ENCODE measurements around the gene MB21D2.

DNA sequence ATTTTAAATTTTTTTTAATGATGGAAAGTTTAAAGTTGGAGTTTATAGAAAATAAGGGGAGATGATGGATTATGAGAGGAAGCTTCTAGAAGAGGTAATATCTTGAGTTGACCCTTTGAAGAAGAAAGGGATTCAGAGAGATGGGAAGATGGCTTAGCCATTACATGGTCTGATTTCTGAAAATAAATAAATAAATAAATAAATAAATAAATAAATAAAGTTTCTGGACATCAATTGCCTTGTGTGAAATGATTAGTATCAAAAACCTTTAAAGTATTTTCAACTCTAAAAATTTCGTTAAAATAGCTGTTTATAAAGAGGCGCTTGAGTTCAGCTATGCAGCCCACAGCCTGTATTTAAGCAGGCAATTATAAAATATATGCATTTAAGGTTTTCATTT is 93.3 kb downstream of the MB21D2 start:
- TF ChIP-seq, protein P1, sequence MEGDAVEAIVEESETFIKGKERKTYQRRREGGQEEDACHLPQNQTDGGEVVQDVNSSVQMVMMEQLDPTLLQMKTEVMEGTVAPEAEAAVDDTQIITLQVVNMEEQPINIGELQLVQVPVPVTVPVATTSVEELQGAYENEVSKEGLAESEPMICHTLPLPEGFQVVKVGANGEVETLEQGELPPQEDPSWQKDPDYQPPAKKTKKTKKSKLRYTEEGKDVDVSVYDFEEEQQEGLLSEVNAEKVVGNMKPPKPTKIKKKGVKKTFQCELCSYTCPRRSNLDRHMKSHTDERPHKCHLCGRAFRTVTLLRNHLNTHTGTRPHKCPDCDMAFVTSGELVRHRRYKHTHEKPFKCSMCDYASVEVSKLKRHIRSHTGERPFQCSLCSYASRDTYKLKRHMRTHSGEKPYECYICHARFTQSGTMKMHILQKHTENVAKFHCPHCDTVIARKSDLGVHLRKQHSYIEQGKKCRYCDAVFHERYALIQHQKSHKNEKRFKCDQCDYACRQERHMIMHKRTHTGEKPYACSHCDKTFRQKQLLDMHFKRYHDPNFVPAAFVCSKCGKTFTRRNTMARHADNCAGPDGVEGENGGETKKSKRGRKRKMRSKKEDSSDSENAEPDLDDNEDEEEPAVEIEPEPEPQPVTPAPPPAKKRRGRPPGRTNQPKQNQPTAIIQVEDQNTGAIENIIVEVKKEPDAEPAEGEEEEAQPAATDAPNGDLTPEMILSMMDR (IDR thresholded peaks at IDR 0.05), result no peak
- TF ChIP-seq POLR2A (IDR thresholded peaks at IDR 0.05), result no peak

Data from esophagus squamous epithelium (tissue), 4 donors.